ENCODE measurements around the gene SRSF2.

Gene SRSF2

DNA sequence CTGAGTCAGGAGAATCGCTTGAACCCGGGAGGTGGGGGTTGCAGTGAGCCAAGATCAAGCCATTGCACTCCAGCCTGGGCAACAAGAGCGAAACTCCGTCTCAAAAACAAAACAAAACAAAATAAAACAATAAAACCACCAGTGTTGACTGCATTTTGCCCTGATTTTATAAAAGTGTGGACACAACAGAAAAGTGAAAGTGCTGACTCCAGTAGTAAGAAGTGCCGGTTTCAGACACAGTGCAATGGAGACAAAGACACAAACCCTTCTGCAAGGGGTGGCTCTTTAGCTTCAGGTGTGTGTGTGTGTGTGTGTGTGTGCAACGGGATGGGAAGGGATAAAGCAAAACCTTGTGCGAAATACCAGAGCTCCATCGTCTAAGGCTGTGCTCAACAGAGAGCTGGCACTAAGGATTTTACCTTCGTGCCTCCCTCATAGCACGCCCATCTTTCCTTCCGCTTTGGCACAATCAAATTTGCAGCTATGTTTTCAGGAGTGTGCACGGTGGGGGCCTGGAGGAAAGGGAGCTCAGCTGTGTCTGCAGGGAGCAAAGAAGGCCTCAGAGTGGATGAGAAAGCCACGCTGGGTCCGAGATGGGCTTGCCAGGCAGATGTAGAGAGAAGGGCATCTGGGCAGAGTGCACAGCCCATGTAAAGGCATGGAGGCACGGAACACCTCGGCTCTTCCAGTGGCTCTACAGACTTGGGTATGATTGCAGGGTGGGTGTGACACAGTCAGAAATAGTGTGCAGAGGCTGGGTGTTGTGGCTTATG lies 41.9 kb downstream of the SRSF2 start:
- CTCF ChIA-PET: interaction anchor here (1.3 to 1.7 kb wide), 2 partner anchors 9 to 14 kb away, joined by 4 to 5 read pairs; no protein-coding TSS in a partner anchor
- Histone ChIP-seq H3K9me3 (ENCODE audit: control extremely low read depth in 1 of 5, control insufficient read depth in 4 of 5, insufficient read depth in 2 of 5, low read depth in 1 of 5, low read length in 4 of 5) (no peaks in the 10 kb centered on the region), H3K4me1 (ENCODE audit: control extremely low read depth in 1 of 4, control insufficient read depth in 4 of 4, insufficient read depth in 4 of 4, low read length in 3 of 4) (no peaks in the 10 kb centered on the region), H3K4me3 (ENCODE audit: control insufficient read depth in 1 of 7, extremely low read depth in 1 of 7, insufficient read depth in 4 of 7, low read depth in 2 of 7, low read length in 6 of 7) (no peak overlapping the region), H3K27me3 (replicated peaks in 2 of 5; ENCODE audit: control insufficient read depth in 4 of 5, insufficient read depth in 5 of 5, low read length in 4 of 5) (no peaks in the 10 kb centered on the region), H3K36me3 (ENCODE audit: control insufficient read depth in 4 of 4, insufficient read depth in 4 of 4, low read length in 3 of 4) (no peaks in the 10 kb centered on the region), H3K27ac (ENCODE audit: insufficient read depth in 1 of 2, low read depth in 1 of 2, low read length in 2 of 2, poor library complexity in 1 of 2, severe bottlenecking in 2 of 2) (no peak overlapping the region)
- 88% methylated on average over 12 of the region's 16 CpGs for WGBS (ENCODE audit: insufficient coverage)
- POLR2A ChIA-PET: interaction anchor here (0.7 kb wide), 1 partner anchor 1608 kb away, joined by 4 read pairs; no protein-coding TSS in a partner anchor
- no peak for DNase-seq

DNA sequence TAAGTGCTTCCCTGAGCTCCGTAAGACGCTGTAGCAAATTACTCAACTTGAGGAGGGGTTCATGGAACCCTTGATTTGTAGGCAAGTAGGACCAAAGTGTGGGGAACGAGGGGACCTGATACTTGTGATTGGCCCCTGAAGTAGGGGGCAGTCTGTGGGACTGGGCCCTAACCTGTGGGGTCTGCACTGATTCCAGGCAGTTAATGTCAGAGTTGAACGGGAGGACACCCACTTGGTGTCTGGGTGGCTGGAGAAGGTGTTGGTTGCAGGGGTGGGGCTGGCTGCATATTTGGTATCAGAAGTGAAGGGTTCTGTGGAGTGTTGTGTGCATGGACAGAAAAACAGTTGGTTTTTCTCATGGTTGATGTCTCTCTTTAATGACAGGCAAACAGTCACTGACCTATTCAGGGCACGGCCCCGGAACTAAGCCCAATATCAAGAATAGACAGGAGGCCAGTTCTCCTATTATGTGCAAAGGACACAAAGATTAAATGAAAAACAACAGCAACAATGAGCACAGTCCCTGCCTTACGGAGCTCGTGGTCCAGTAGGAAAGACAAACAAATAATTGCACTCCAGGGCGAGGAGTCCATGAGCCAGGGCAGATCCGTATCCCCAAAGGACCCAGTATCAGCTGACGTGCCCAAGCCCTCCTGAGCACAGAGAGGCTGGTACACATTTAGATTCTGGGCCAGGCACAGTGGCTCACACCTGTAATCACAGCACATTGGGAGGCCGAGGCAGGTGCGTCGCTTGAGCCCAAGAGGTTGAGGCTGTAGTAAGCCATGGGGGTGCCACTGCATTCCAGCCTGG lies 45.5 kb downstream of the SRSF2 start:
- WGBS (ENCODE audit: insufficient coverage): 97% methylated on average over 14 of the region's 14 CpGs
- Histone ChIP-seq H3K27ac (ENCODE audit: insufficient read depth in 1 of 2, low read depth in 1 of 2, low read length in 2 of 2, poor library complexity in 1 of 2, severe bottlenecking in 2 of 2) (no peak overlapping the region), H3K36me3 (ENCODE audit: control insufficient read depth in 4 of 4, insufficient read depth in 4 of 4, low read length in 3 of 4) (no peaks in the 10 kb centered on the region), H3K4me1 (ENCODE audit: control extremely low read depth in 1 of 4, control insufficient read depth in 4 of 4, insufficient read depth in 4 of 4, low read length in 3 of 4) (no peaks in the 10 kb centered on the region), H3K27me3 (replicated peaks in 2 of 5; ENCODE audit: control insufficient read depth in 4 of 5, insufficient read depth in 5 of 5, low read length in 4 of 5) (no peaks in the 10 kb centered on the region), H3K9me3 (ENCODE audit: control extremely low read depth in 1 of 5, control insufficient read depth in 4 of 5, insufficient read depth in 2 of 5, low read depth in 1 of 5, low read length in 4 of 5) (no peaks in the 10 kb centered on the region), H3K4me3 (ENCODE audit: control insufficient read depth in 1 of 7, extremely low read depth in 1 of 7, insufficient read depth in 4 of 7, low read depth in 2 of 7, low read length in 6 of 7) (no peak overlapping the region)
- ChIA-PET POLR2A (no interaction called here), CTCF (interaction anchor here (0.7 to 1.7 kb wide), 3 partner anchors 10 to 78 kb away, joined by 3 to 13 read pairs (median 3); no protein-coding TSS in a partner anchor)
- DNase-seq: no peak

GRCh38 chr17:76690596-76691280 lies 46.4 kb downstream of the SRSF2 start:
- CTCF ChIA-PET: interaction anchor here (0.7 to 1.7 kb wide), 3 partner anchors 9 to 77 kb away, joined by 3 to 13 read pairs (median 3); no protein-coding TSS in a partner anchor
- WGBS (ENCODE audit: insufficient coverage): 95% methylated on average over 11 of the region's 13 CpGs

DNA sequence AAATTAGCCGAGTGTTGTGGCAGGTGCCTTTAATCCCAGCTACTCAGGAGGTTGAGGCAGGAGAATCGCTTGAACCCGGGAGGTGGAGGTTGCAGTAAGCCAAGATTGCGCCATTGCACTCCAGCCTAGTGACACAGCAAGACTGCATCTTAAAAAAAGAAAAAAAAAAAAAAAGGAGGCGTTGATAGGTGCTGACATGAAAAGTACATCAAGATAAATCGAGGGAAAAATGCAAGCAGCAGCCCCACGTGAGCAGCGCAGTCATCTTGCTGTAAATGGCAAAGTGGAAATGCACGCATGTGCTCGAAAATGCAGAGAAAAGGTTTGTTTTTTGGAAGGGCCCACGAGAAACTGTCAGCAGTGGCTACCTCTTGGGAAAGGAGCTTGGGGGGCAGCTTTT lies 47.3 kb downstream of the SRSF2 start:
- WGBS (ENCODE audit: insufficient coverage): 92% methylated on average over 8 of the region's 11 CpGs
- Histone ChIP-seq H3K4me1 (ENCODE audit: control extremely low read depth in 1 of 4, control insufficient read depth in 4 of 4, insufficient read depth in 4 of 4, low read length in 3 of 4) (no peaks in the 10 kb centered on the region), H3K9me3 (ENCODE audit: control extremely low read depth in 1 of 5, control insufficient read depth in 4 of 5, insufficient read depth in 2 of 5, low read depth in 1 of 5, low read length in 4 of 5) (no peaks in the 10 kb centered on the region), H3K4me3 (ENCODE audit: control insufficient read depth in 1 of 7, extremely low read depth in 1 of 7, insufficient read depth in 4 of 7, low read depth in 2 of 7, low read length in 6 of 7) (no peak overlapping the region), H3K27ac (ENCODE audit: insufficient read depth in 1 of 2, low read depth in 1 of 2, low read length in 2 of 2, poor library complexity in 1 of 2, severe bottlenecking in 2 of 2) (no peak overlapping the region), H3K27me3 (replicated peaks in 2 of 5; ENCODE audit: control insufficient read depth in 4 of 5, insufficient read depth in 5 of 5, low read length in 4 of 5) (no peaks in the 10 kb centered on the region), H3K36me3 (ENCODE audit: control insufficient read depth in 4 of 4, insufficient read depth in 4 of 4, low read length in 3 of 4) (no peaks in the 10 kb centered on the region)
- POLR2A ChIA-PET: interaction anchor here (0.6 to 0.7 kb wide), 2 partner anchors 15 to 1789 kb away, joined by 4 to 6 read pairs; no protein-coding TSS in a partner anchor
- CTCF ChIA-PET: interaction anchor here (1.3 kb wide), 1 partner anchor 24 kb away, joined by 3 read pairs; no protein-coding TSS in a partner anchor
- no peak for DNase-seq

More at GRCh38 chr17:76690596-76691280, 46.4 kb downstream of the SRSF2 start:
- no peak for DNase-seq
- Histone ChIP-seq H3K4me1 (ENCODE audit: control extremely low read depth in 1 of 4, control insufficient read depth in 4 of 4, insufficient read depth in 4 of 4, low read length in 3 of 4) (no peaks in the 10 kb centered on the region), H3K9me3 (ENCODE audit: control extremely low read depth in 1 of 5, control insufficient read depth in 4 of 5, insufficient read depth in 2 of 5, low read depth in 1 of 5, low read length in 4 of 5) (no peaks in the 10 kb centered on the region), H3K27ac (ENCODE audit: insufficient read depth in 1 of 2, low read depth in 1 of 2, low read length in 2 of 2, poor library complexity in 1 of 2, severe bottlenecking in 2 of 2) (no peak overlapping the region), H3K4me3 (ENCODE audit: control insufficient read depth in 1 of 7, extremely low read depth in 1 of 7, insufficient read depth in 4 of 7, low read depth in 2 of 7, low read length in 6 of 7) (no peak overlapping the region), H3K36me3 (ENCODE audit: control insufficient read depth in 4 of 4, insufficient read depth in 4 of 4, low read length in 3 of 4) (no peaks in the 10 kb centered on the region), H3K27me3 (replicated peaks in 2 of 5; ENCODE audit: control insufficient read depth in 4 of 5, insufficient read depth in 5 of 5, low read length in 4 of 5) (no peaks in the 10 kb centered on the region)
- POLR2A ChIA-PET: no interaction called here

GRCh38 chr17:76688165-76688622 lies 48.9 kb downstream of the SRSF2 start:
- H3K36me3 ChIP-seq (ENCODE audit: control insufficient read depth in 4 of 4, insufficient read depth in 4 of 4, low read length in 3 of 4): no peaks in the 10 kb centered on the region
- CTCF ChIA-PET: interaction anchor here (1.0 kb wide), 1 partner anchor 11 kb away, joined by 4 read pairs; no protein-coding TSS in a partner anchor
- POLR2A ChIA-PET: no interaction called here
- H3K4me1 ChIP-seq (ENCODE audit: control extremely low read depth in 1 of 4, control insufficient read depth in 4 of 4, insufficient read depth in 4 of 4, low read length in 3 of 4): peaks cover 0 to 2% (median 0%) of the 10 kb centered on the region in 4 experiments
- H3K27me3 ChIP-seq (replicated peaks in 2 of 5; ENCODE audit: control insufficient read depth in 4 of 5, insufficient read depth in 5 of 5, low read length in 4 of 5): no peaks in the 10 kb centered on the region
- H3K4me3 ChIP-seq (ENCODE audit: control insufficient read depth in 1 of 7, extremely low read depth in 1 of 7, insufficient read depth in 4 of 7, low read depth in 2 of 7, low read length in 6 of 7): no peak overlapping the region
- WGBS (ENCODE audit: insufficient coverage): 97% methylated on average over 7 of the region's 11 CpGs
- no peak overlapping the region for H3K27ac ChIP-seq (ENCODE audit: insufficient read depth in 1 of 2, low read depth in 1 of 2, low read length in 2 of 2, poor library complexity in 1 of 2, severe bottlenecking in 2 of 2)
- no peak for DNase-seq
- no peaks in the 10 kb centered on the region for H3K9me3 ChIP-seq (ENCODE audit: control extremely low read depth in 1 of 5, control insufficient read depth in 4 of 5, insufficient read depth in 2 of 5, low read depth in 1 of 5, low read length in 4 of 5)

DNA sequence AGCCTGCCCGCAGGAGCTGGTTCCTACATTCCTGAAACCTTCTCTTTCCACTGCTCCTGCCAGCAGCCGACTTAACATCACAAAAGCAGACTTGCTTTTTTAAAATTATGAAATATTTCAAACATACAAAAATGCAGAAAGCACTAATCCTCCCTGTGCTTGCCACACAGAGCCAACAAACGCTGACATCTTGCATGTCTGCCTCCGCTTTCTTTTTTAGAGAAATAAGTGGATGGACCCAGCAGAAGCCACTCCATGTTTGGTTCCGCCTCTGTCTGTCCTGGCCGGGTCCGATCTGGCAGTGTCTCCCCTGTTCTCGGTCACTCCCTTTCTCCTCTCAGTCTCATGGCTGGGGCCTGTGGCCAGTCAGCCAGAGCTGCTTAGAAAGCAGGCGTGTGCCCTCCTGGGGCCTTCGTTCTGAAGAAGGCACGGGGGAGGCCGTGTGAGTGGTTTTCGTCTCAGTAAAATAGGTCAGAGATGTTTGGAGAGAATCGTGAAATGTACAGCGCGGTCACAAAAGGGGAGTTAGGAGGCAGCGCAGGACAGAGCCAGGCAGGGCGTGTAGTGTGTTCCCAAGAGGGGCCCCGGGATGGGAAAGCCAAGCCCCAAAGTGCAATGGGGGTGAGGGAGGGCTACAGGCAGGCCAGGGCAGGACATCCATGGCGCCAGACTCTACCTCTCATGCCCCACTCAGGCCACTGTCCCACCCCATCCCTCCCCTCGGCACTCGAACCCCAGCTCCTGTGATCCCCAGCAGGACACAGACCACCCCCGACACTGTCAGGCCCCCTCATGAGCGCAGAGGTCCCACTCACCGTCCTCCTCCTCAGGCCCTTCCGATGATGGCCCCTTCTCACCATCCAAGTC lies 49.6 kb downstream of the SRSF2 start:
- WGBS (ENCODE audit: insufficient coverage): 91% methylated on average over 11 of the region's 26 CpGs
- CTCF ChIA-PET: interaction anchor here (1.5 kb wide), 1 partner anchor 9 kb away, joined by 3 read pairs; no protein-coding TSS in a partner anchor
- POLR2A ChIA-PET: no interaction called here

More for the DNA sequence above, 49.6 kb downstream of the SRSF2 start:
- H3K4me3 ChIP-seq (ENCODE audit: control insufficient read depth in 1 of 7, extremely low read depth in 1 of 7, insufficient read depth in 4 of 7, low read depth in 2 of 7, low read length in 6 of 7): no peak overlapping the region
- no peak overlapping the region for H3K27ac ChIP-seq (ENCODE audit: insufficient read depth in 1 of 2, low read depth in 1 of 2, low read length in 2 of 2, poor library complexity in 1 of 2, severe bottlenecking in 2 of 2)
- no peaks in the 10 kb centered on the region for H3K9me3 ChIP-seq (ENCODE audit: control extremely low read depth in 1 of 5, control insufficient read depth in 4 of 5, insufficient read depth in 2 of 5, low read depth in 1 of 5, low read length in 4 of 5)
- H3K36me3 ChIP-seq (ENCODE audit: control insufficient read depth in 4 of 4, insufficient read depth in 4 of 4, low read length in 3 of 4): no peaks in the 10 kb centered on the region
- DNase-seq: no peak
- peaks cover 0 to 2% (median under 1%) of the 10 kb centered on the region in 4 experiments for H3K4me1 ChIP-seq (ENCODE audit: control extremely low read depth in 1 of 4, control insufficient read depth in 4 of 4, insufficient read depth in 4 of 4, low read length in 3 of 4)
- no peaks in the 10 kb centered on the region for H3K27me3 ChIP-seq (replicated peaks in 2 of 5; ENCODE audit: control insufficient read depth in 4 of 5, insufficient read depth in 5 of 5, low read length in 4 of 5)
